Peyer's patch (tissue), 4 donors: Measurements from ENCODE around the gene TBXAS1. TPM values are rescaled to one million over a fixed set of nuclear protein-coding genes. Genes with fewer than 3 reads are reported as not detected.
A peak's percentile ranks its signal among the peaks of the same experiment; 100 is the strongest.

Source experiments
- DNase-seq, 3 donors: peaks; one replicate each; pipeline ENCODE4 v3.0.0-alpha.2; 2017 to 2019
- H3K27ac ChIP-seq, 4 donors: fragments of 200-600 bp; sonication (generic); one replicate each; pipeline ENCODE4 v1.5.1; 2016 to 2019
- H3K27me3 ChIP-seq, 2 donors: fragments of 200-600 bp; sonication (generic); one replicate each; pipeline ENCODE4 v1.5.1; 2019
- H3K36me3 ChIP-seq, 3 donors: fragments of 200-600 bp; sonication (generic); one replicate each; pipeline ENCODE4 v1.5.1; 2016 to 2019
- H3K4me1 ChIP-seq, 4 donors: fragments of 200-600 bp; sonication (generic); one replicate each; pipeline ENCODE4 v1.5.1; 2016 to 2019
- H3K4me3 ChIP-seq, 4 donors: fragments of 200-600 bp; sonication (generic); 1 replicate in 3 of 4; 2 replicates in 1 of 4; pipeline ENCODE4 v1.5.1; 2016 to 2019; ENCODE audit warnings: mild to moderate bottlenecking in 1 of 4
- H3K9me3 ChIP-seq, 4 donors: fragments of 200-600 bp; sonication (generic); one replicate each; pipeline ENCODE4 v1.5.1; 2016 to 2019; ENCODE audit warnings: mild to moderate bottlenecking in 1 of 4
- CTCF ChIP-seq, 6 experiments: fragments of 450-650 bp in 4 of 6; fragments of 200-600 bp in 2 of 6; sonication (generic) in 1 of 6; IDR thresholded peaks; one replicate each; pipeline ENCODE4 v1.5.1; 2017 to 2019; ENCODE audit warnings: antibody characterized with exemption in 6 of 6, mild to moderate bottlenecking in 3 of 6, moderate library complexity in 1 of 6
- POLR2A ChIP-seq, 2 donors: fragments of 450-650 bp; IDR thresholded peaks; one replicate each; pipeline ENCODE4 v1.5.1; 2017; ENCODE audit warnings: antibody characterized with exemption in 2 of 2, mild to moderate bottlenecking in 2 of 2, moderate library complexity in 2 of 2
- total RNA-seq, 4 donors: library from RNA; depleted of rRNA; stranded (reverse); fragments of >200 nt; gene quantifications; one replicate each; pipeline ENCODE4 v1.1.0, GENCODE V29; 2016

The TBXAS1 gene
- total RNA-seq, 4 donors from 2014 or later = 11.2 to 227 (median 33.9) TPM

- Histone ChIP-seq H3K27ac (no peak overlapping the region), H3K27me3 (no peaks in the 10 kb centered on the region), H3K4me3 (no peak overlapping the region), H3K36me3 (peaks cover 0 to 26% (median 0%) of the 10 kb centered on the region in 3 donors), H3K9me3 (no peaks in the 10 kb centered on the region), H3K4me1 (peaks cover 0 to 24% (median 1%) of the 10 kb centered on the region in 4 donors)
- no peak for DNase-seq
- TF ChIP-seq POLR2A (IDR thresholded peaks at IDR 0.05) (no peak), CTCF (IDR thresholded peaks at IDR 0.05) (no peak)
Measured at GRCh38 chr7:140051820-140052219, 222.8 kb downstream of the TBXAS1 start.

GRCh38 chr7:140053812-140054539, 224.9 kb downstream of the TBXAS1 start:
- peaks cover 0 to 17% (median 1%) of the 10 kb centered on the region in 4 donors for H3K4me1 ChIP-seq
- no peaks in the 10 kb centered on the region for H3K9me3 ChIP-seq
- H3K27me3 ChIP-seq = no peaks in the 10 kb centered on the region
- no peak for TF ChIP-seq POLR2A (IDR thresholded peaks at IDR 0.05)
- no peak for TF ChIP-seq CTCF (IDR thresholded peaks at IDR 0.05)
- DNase-seq = no peak
- no peak overlapping the region for H3K4me3 ChIP-seq
- peak overlapping the region in 1 of 4 donors; percentile 55 for H3K27ac ChIP-seq
- peaks cover 0 to 23% (median 0%) of the 10 kb centered on the region in 3 donors for H3K36me3 ChIP-seq

GRCh38 chr7:140054751-140055150, 225.7 kb downstream of the TBXAS1 start:
- no peak overlapping the region for H3K27ac ChIP-seq
- DNase-seq = no peak
- peaks cover 0 to 23% (median 0%) of the 10 kb centered on the region in 3 donors for H3K36me3 ChIP-seq
- H3K4me3 ChIP-seq = no peak overlapping the region
- H3K9me3 ChIP-seq = no peaks in the 10 kb centered on the region
- H3K27me3 ChIP-seq = no peaks in the 10 kb centered on the region
- peaks cover 0 to 17% (median under 1%) of the 10 kb centered on the region in 4 donors for H3K4me1 ChIP-seq
- no peak for TF ChIP-seq POLR2A (IDR thresholded peaks at IDR 0.05)
- TF ChIP-seq CTCF (IDR thresholded peaks at IDR 0.05) = no peak

GRCh38 chr7:140055833-140056232, 226.8 kb downstream of the TBXAS1 start:
- no peaks in the 10 kb centered on the region for H3K27me3 ChIP-seq
- no peak for DNase-seq
- no peak overlapping the region for H3K4me3 ChIP-seq
- H3K36me3 ChIP-seq = peaks cover 0 to 23% (median 0%) of the 10 kb centered on the region in 3 donors
- no peaks in the 10 kb centered on the region for H3K9me3 ChIP-seq
- TF ChIP-seq POLR2A (IDR thresholded peaks at IDR 0.05) = no peak
- TF ChIP-seq CTCF (IDR thresholded peaks at IDR 0.05) = no peak
- H3K4me1 ChIP-seq = peaks cover 0 to 26% (median 5%) of the 10 kb centered on the region in 4 donors
- H3K27ac ChIP-seq = no peak overlapping the region

GRCh38 chr7:140056431-140057142, 227.5 kb downstream of the TBXAS1 start:
- Histone ChIP-seq H3K4me1 (peaks cover 0 to 34% (median 10%) of the 10 kb centered on the region in 4 donors), H3K36me3 (peaks cover 0 to 22% (median 0%) of the 10 kb centered on the region in 3 donors), H3K27me3 (no peaks in the 10 kb centered on the region), H3K4me3 (no peak overlapping the region), H3K9me3 (no peaks in the 10 kb centered on the region), H3K27ac (no peak overlapping the region)
- no peak for DNase-seq
- no peak for TF ChIP-seq CTCF (IDR thresholded peaks at IDR 0.05)
- no peak for TF ChIP-seq POLR2A (IDR thresholded peaks at IDR 0.05)
